ENCODE measurements around the gene MTFR1L. TPM values are rescaled to one million over a fixed set of nuclear protein-coding genes. Genes with fewer than 3 reads are reported as not detected.

The MTFR1L gene
- total RNA-seq: 10 to 100 TPM; 42.6 to 43.9 TPM

DNA sequence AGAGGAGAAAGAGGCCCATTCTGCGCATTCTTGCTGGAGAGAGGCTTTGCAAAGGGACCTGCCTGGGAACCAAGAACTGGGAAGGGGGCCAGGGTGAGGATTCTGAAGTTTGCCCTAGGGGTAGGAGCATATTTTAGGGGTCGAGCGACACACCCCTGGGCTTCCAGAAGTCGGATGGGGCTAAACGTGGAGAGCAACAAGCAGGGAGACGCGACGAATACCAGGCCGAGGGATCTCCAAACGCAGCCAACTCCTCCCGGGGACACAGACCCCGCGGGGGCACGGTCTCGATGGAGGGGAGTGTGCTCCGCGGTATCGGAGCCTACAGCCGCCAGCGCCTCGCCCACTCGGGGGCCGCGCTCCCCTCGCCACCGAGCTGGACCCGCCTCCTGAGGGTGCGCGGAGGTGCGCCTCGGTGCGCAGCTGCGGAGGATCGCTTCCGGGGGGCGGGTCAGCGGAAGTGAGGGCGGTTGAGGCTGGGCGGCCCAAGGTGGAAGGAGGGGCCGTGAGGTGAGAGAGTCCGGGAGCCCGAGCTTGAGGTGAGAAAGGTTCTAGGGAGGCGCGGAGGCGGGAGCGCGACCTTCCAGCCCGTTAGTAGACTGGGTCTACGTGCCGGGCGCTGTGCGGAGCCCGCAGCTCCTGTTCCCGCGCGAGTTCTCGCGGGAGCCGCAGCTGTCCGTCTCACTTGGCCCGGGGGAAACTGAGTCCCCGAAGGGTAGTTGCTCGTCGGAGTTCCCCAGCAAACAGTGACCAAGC, at the start of gene MTFR1L:
TSS of gene MTFR1L (plus strand) at position 464 of the 756 bp plus-strand sequence. CDS start 3,151 bp downstream, outside the sequence.
- ATAC-seq (peak; percentile 90 to 91), DNase-seq (ENCODE audit: low spot score in 2 of 2) (peak; percentile 92 to 94)
- H3K9me3 Mint-ChIP-seq: no peaks in the 10 kb centered on the region
- H3K27ac Mint-ChIP-seq: peak within 1 kb of the TSS; percentile 90 to 98
- H3K36me3 Mint-ChIP-seq: peaks cover 21 to 27% of the 10 kb centered on the region in 2 donors

DNA sequence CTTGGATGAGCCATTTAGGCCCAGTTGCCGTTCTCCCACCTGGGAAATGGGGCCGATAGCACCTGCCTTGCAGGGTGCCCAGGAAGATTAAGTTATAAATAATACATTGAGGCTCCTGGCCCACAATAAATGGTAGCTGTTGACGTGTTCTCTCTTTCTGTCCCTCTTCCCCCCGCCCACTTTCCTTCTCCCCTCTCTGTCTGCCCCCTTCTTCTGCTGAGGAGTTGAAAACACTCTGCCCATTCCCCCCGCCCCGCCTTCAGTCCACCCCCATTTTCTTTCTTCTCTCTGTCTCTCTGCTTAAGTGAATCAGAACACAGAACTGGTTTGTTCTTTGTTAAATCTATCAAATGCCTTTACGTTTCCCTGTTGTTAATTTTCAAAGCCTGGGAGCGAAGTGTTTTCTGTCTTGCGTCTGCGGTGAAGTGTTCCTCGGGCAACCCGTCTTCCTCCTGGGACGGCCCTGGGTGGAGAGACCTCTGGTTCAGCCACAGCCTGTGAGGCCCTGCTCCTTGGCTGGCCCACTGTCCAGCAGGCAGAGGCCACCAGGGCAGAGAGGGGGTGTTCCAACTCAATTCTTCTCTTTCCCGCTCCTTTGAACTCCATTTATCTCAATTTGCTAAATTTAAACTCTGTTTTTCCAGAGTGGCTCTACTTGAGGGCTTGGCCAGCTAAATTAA, 49.1 kb upstream of the MTFR1L start:
- H3K27ac Mint-ChIP-seq: peak overlapping the region; percentile 52 to 81
- no peak for DNase-seq (ENCODE audit: low spot score in 2 of 2)
- H3K9me3 Mint-ChIP-seq: no peaks in the 10 kb centered on the region
- H3K36me3 Mint-ChIP-seq: peaks cover 5 to 6% of the 10 kb centered on the region in 2 donors
- ATAC-seq: no peak

DNA sequence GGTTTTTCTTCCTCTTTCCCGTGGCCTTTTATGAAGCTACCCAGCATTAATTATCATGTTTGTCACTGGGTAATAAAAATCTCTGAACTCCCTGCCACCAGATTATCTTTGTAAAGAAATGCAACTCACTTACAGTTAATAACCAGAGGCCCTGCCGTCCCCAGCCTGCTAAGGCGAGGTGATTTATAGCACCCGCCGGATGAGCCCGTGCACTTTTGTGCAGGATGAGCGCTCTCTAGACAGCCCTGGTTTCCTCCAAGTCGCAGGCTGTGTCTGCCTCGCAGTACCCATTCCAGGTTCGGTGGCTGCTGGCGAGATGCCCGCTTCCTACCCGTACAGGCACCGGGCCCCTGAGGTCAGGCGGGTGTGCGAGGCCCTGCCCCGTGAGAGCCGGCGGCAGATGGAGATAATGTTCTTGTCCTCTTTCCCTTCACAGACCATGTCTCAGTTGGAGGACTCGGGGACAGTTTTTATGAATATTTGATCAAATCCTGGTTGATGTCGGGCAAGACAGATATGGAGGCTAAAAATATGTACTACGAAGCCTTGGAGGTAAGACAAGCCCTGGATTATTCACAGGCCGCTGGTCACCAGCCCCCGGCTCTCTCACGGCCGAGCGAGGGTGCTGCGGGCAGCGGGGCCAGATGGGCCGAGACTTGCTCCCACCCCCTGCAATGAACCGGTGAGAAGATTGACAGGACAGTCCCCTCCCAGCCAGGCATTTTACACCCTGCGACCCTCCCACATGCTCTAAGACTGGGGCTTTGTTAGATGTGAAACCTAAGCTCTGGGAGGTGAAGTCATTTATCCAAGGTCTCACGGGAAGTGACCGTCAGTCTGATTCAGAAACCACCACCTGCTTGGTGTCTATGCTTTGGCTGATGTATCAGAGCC, 48.3 kb upstream of the MTFR1L start:
- DNase-seq (ENCODE audit: low spot score in 2 of 2) (peak in 1 of 2 donors; percentile 34), ATAC-seq (peak; percentile 31 to 57)
- Mint-ChIP-seq H3K27ac (peak overlapping the region; percentile 52 to 81), H3K9me3 (no peaks in the 10 kb centered on the region), H3K36me3 (peaks cover 5 to 6% of the 10 kb centered on the region in 2 donors)

GRCh38 chr1:25772164-25772563, 47.6 kb upstream of the MTFR1L start:
- Mint-ChIP-seq H3K9me3 (no peaks in the 10 kb centered on the region), H3K27ac (peak overlapping the region; percentile 52 to 81), H3K36me3 (peaks cover 5 to 6% of the 10 kb centered on the region in 2 donors)
- DNase-seq (ENCODE audit: low spot score in 2 of 2) (no peak), ATAC-seq (no peak)

DNA sequence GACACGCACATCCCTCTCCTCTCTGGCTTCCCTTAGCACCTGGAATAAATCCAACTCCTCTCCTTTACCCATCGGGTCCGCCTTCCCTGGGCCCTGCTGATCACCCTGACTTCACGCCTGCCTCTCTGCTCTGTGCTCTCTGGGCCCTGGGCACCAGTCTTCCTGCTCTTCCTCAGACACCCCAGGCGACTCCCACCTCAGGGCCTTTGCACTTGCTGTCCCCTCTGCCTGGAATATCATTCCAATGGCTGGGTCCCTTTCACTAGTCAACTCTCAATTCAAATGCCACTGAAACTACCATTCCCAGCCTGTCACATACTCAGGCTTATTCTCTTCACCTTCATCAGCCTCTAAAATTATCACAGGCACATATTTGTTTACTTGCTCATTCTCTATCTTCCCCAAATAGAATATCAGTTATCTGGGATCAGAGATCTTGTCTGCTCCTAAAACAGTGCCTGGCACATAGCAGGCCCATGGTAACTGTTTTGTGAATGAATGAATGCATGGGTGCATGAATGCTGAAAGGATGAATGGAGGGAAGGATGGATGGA, 47.0 kb upstream of the MTFR1L start:
- DNase-seq (ENCODE audit: low spot score in 2 of 2) (no peak), ATAC-seq (no peak)
- H3K27ac Mint-ChIP-seq: no peak overlapping the region
- H3K9me3 Mint-ChIP-seq: no peaks in the 10 kb centered on the region
- peaks cover 5 to 6% of the 10 kb centered on the region in 2 donors for H3K36me3 Mint-ChIP-seq

GRCh38 chr1:25773441-25774125, 46.2 kb upstream of the MTFR1L start:
- Mint-ChIP-seq H3K27ac (peak overlapping the region; percentile 73 to 81), H3K36me3 (peaks cover 5 to 6% of the 10 kb centered on the region in 2 donors), H3K9me3 (no peaks in the 10 kb centered on the region)
- no peak for ATAC-seq
- DNase-seq (ENCODE audit: low spot score in 2 of 2): no peak

DNA sequence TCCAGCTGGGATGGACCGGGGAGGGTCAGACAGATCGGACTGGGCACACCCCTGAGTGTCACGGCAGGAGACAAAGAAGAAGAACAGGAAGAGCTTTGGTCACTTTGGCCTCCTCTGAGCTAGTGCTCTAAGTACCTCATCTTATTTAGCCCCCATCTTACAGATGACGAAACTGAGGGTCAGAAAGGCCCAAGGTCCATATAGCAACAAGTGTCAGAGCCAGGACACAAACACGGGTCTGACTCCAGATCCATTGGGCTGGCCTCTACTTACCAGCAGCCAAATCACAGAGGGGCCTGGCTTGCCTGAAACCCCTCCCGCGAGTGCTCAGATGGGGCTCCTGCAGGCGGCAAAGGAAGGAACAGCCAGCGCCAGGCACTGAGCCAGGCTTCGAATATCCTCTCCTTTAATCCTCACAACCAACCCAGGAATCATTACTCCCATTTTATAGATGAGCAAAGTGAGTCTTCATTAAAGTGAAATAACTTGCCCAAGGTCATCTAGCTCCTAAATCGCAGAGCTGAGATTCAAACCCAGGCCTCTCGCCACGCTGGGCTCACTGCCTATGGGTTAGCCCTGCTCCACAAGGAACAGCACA, 45.4 kb upstream of the MTFR1L start:
- H3K27ac Mint-ChIP-seq: peak overlapping the region; percentile 73 to 94

GRCh38 chr1:25774921-25775771, 44.6 kb upstream of the MTFR1L start:
- DNase-seq (ENCODE audit: low spot score in 2 of 2): peak; percentile 78 to 83
- Mint-ChIP-seq H3K36me3 (peaks cover 5 to 6% of the 10 kb centered on the region in 2 donors), H3K27ac (peak overlapping the region; percentile 73 to 94), H3K9me3 (no peaks in the 10 kb centered on the region)
- ATAC-seq: peak; percentile 86 to 88

More for the DNA sequence above, 45.4 kb upstream of the MTFR1L start:
- ATAC-seq (no peak), DNase-seq (ENCODE audit: low spot score in 2 of 2) (no peak)
- Mint-ChIP-seq H3K9me3 (no peaks in the 10 kb centered on the region), H3K36me3 (peaks cover 5 to 6% of the 10 kb centered on the region in 2 donors)

DNA sequence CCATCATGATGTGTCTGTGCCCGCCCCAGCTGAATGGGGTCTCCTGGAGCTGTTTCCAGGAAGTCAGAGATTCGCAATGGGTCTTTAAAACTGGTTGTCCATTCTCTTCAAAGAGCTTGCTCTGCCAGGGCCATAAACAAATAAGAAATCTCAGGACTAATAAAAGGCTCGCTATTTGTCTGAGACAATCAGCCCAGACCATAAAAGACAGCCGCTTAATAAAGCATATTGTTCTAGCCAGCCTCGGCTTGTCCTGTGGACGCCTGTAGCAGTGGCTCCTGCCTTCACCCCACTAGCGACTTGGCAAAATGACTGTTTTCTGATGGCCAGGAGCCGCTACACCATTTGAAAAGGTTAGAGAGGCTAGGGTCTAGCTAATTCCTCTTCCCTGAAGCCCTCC, 40.4 kb upstream of the MTFR1L start:
- DNase-seq (ENCODE audit: low spot score in 2 of 2): no peak
- H3K36me3 Mint-ChIP-seq: peaks cover 0 to under 1% of the 10 kb centered on the region in 2 donors
- ATAC-seq: no peak
- no peak overlapping the region for H3K27ac Mint-ChIP-seq
- H3K9me3 Mint-ChIP-seq: no peaks in the 10 kb centered on the region

DNA sequence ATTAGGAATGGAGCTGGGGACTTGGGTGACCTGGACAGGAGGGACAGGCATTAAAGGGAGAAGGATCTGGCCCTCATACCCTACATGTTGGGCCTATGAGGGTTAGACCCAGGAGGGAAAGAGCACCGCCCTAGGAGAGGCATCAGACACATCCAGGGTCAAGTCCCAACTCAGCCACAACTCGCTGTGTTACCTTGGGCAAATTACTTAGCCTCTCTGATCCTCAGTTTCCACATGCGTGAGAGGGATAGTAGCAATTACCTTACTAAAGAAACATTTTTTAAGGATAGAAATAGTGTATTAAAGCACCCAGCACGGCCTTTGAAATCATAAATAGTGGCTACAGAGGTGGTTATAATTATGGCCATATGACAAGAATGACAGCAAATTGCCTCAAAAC, 39.9 kb upstream of the MTFR1L start:
- peaks cover 0 to 4% of the 10 kb centered on the region in 2 donors for H3K36me3 Mint-ChIP-seq
- H3K27ac Mint-ChIP-seq: no peak overlapping the region
- no peaks in the 10 kb centered on the region for H3K9me3 Mint-ChIP-seq
- DNase-seq (ENCODE audit: low spot score in 2 of 2): no peak
- no peak for ATAC-seq

- no peak for ATAC-seq
- DNase-seq (ENCODE audit: low spot score in 2 of 2): no peak
- H3K27ac Mint-ChIP-seq: peak overlapping the region in 1 of 2 donors; percentile 65
- H3K9me3 Mint-ChIP-seq: no peaks in the 10 kb centered on the region
- peaks cover 0 to 4% of the 10 kb centered on the region in 2 donors for H3K36me3 Mint-ChIP-seq
Observed at GRCh38 chr1:25780318-25781129, 39.2 kb upstream of the MTFR1L start.

GRCh38 chr1:25781130-25781433, 38.7 kb upstream of the MTFR1L start:
- Mint-ChIP-seq H3K36me3 (peaks cover 0 to 4% of the 10 kb centered on the region in 2 donors), H3K9me3 (no peaks in the 10 kb centered on the region), H3K27ac (no peak overlapping the region)
- no peak for DNase-seq (ENCODE audit: low spot score in 2 of 2)
- ATAC-seq: no peak

DNA sequence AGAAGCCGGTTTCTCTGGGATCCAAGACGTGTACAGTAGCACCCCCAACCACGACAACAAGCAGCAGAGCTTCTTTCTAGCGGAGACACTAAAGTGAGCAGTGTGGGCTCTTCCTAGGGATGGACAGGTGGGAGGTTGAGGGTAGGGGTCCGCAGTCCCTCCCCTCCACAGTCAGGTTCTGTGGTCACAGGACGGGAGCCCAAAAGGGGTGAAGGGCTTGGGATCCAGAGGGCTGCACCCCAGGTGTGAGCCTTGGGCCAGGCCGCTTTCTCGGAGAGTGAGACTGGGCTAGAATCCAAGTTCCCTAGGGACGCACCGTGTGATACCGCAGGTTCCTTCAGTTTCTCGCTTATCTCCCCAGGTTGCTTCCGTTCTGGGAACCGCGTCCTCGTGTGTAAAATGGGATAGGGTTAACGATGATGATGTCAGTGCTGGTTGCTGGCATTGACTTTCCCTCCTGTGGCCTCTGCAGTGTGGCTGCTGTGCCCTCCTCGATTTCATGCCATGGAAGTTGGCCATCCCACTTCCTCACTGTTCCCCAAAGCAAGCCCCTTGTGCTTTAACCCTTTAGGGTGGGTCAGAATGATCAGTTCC, 37.0 kb upstream of the MTFR1L start:
- H3K27ac Mint-ChIP-seq: peak overlapping the region in 1 of 2 donors; percentile 73
- H3K9me3 Mint-ChIP-seq: no peaks in the 10 kb centered on the region
- H3K36me3 Mint-ChIP-seq: peaks cover 0 to 4% of the 10 kb centered on the region in 2 donors
- ATAC-seq (no peak), DNase-seq (ENCODE audit: low spot score in 2 of 2) (no peak)

DNA sequence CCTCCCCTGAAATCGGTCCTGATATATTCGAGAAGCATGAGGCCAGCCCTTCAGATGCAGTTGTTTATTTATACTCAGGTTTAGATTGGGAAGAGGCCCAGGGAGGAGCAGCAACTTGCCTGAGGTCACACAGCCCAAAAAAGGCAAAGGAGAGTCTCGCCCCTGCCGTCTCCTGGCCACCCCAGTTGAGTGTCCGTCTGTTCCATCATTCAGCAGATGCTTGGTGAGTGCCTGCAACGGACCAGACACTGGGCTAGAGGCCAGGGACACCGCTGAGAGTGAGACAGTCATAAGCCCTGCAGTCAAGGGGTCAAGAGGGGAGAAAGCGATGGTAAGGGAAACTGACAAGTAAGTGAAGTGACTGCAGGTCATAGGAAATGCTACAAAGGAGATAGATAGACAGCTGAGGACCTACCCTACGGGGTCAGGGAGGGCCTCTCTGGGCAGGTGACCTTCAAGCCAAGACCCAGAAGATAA, 35.1 kb upstream of the MTFR1L start:
- DNase-seq (ENCODE audit: low spot score in 2 of 2): no peak
- Mint-ChIP-seq H3K27ac (peak overlapping the region; percentile 16 to 30), H3K36me3 (peaks cover 0 to 4% of the 10 kb centered on the region in 2 donors), H3K9me3 (no peaks in the 10 kb centered on the region)
- no peak for ATAC-seq

Measured in activated naive CD4-positive, alpha-beta T cell treated with anti-CD3 and anti-CD28 coated beads, Interleukin-2, amount 50 U/mL, for 72 hours (primary cell).